DMS53 (cell line): ENCODE results near the gene GPHN.

Experiments
- DNase-seq: peaks from one replicate; lab custom pipeline; 2025; lab: John Stamatoyannopoulos, UW

Gene GPHN

GRCh38 chr14:66959437-66960050, 451.6 kb downstream of the GPHN start:
- no peak for DNase-seq

GRCh38 chr14:66965831-66966230, 457.9 kb downstream of the GPHN start:
- DNase-seq: no peak

GRCh38 chr14:66972469-66972868, 464.5 kb downstream of the GPHN start:
- DNase-seq: no peak

GRCh38 chr14:66974397-66975025, 466.6 kb downstream of the GPHN start:
- no peak for DNase-seq

- no peak for DNase-seq
Measured at GRCh38 chr14:66975251-66975650, 467.3 kb downstream of the GPHN start.

GRCh38 chr14:66979101-66979974, 471.4 kb downstream of the GPHN start:
- no peak for DNase-seq

GRCh38 chr14:66982247-66982646, 474.3 kb downstream of the GPHN start:
- DNase-seq: no peak

- DNase-seq: peak; percentile 7
Measured at GRCh38 chr14:66992776-66993175, 484.8 kb downstream of the GPHN start.

- DNase-seq: peak; percentile 1
Measured at GRCh38 chr14:66993512-66993911, 485.6 kb downstream of the GPHN start.

GRCh38 chr14:66998013-66998412, 490.1 kb downstream of the GPHN start:
- DNase-seq: no peak

GRCh38 chr14:66999978-67000377, 492.0 kb downstream of the GPHN start:
- no peak for DNase-seq

- no peak for DNase-seq
Measured at GRCh38 chr14:67002994-67003753, 495.2 kb downstream of the GPHN start.

GRCh38 chr14:67004521-67004920, 496.6 kb downstream of the GPHN start:
- no peak for DNase-seq

- no peak for DNase-seq
Measured at GRCh38 chr14:67010602-67011001, 502.7 kb downstream of the GPHN start.

- no peak for DNase-seq
Measured at GRCh38 chr14:67016856-67017255, 508.9 kb downstream of the GPHN start.

GRCh38 chr14:67018720-67019119, 510.8 kb downstream of the GPHN start:
- no peak for DNase-seq

GRCh38 chr14:67019796-67020195, 511.8 kb downstream of the GPHN start:
- DNase-seq: no peak

- DNase-seq: no peak
Measured at GRCh38 chr14:67031920-67032774, 524.2 kb downstream of the GPHN start.

- no peak for DNase-seq
Measured at GRCh38 chr14:67045440-67045839, 537.5 kb downstream of the GPHN start.

- no peak for DNase-seq
Measured at GRCh38 chr14:67050896-67051295, 542.9 kb downstream of the GPHN start.

- DNase-seq: no peak
Measured at GRCh38 chr14:67056684-67057083, 548.7 kb downstream of the GPHN start.
